Measurements from ENCODE around the gene RFX3. TPM values are rescaled to one million over a fixed set of nuclear protein-coding genes. Genes with fewer than 3 reads are reported as not detected.

RFX3 gene
- total and polyA plus RNA-seq, 2 experiments from 2014 or later: 5.8 to 7.9 TPM

DNA sequence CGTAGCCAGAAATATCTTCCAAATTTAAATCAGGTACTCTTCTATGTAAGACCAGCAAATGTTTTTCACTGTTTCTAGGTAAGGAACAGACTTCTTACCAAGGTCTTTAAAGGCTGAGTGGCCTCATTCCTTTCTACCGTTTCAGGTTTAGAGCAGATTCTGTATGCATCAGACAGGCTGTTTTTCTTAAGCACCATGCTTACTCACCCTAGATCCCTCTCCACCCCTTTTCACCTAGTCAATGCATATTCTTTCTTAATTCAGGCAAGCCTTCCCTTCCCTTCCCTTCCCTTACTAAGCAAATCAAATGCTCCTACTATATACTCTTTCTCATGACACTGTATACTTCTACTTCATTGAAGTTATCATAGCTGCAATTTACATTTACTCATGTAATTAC lies 70.7 kb downstream of the RFX3 start:
- no peak overlapping the region for H3K4me2 ChIP-seq
- no peak overlapping the region for H3K4me3 ChIP-seq
- H2AFZ ChIP-seq: no peak overlapping the region
- no peaks in the 10 kb centered on the region for H3K79me2 ChIP-seq
- no peaks in the 10 kb centered on the region for H3K9me3 ChIP-seq (ENCODE audit: low read depth)
- H3K9me2 ChIP-seq (replicated peaks; ENCODE audit: insufficient read depth): no peaks in the 10 kb centered on the region
- H3K36me3 ChIP-seq (replicated peaks; ENCODE audit: insufficient read depth, low read depth): no peaks in the 10 kb centered on the region
- TF ChIP-seq EZH2phosphoT487 (IDR thresholded peaks at IDR 0.05; ENCODE audit: low read depth, severe bottlenecking, unreplicated experiment): no peak
- TF ChIP-seq EZH2 (IDR thresholded peaks at IDR 0.05; ENCODE audit: borderline replicate concordance): no peak
- TF ChIP-seq, protein P1, sequence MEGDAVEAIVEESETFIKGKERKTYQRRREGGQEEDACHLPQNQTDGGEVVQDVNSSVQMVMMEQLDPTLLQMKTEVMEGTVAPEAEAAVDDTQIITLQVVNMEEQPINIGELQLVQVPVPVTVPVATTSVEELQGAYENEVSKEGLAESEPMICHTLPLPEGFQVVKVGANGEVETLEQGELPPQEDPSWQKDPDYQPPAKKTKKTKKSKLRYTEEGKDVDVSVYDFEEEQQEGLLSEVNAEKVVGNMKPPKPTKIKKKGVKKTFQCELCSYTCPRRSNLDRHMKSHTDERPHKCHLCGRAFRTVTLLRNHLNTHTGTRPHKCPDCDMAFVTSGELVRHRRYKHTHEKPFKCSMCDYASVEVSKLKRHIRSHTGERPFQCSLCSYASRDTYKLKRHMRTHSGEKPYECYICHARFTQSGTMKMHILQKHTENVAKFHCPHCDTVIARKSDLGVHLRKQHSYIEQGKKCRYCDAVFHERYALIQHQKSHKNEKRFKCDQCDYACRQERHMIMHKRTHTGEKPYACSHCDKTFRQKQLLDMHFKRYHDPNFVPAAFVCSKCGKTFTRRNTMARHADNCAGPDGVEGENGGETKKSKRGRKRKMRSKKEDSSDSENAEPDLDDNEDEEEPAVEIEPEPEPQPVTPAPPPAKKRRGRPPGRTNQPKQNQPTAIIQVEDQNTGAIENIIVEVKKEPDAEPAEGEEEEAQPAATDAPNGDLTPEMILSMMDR (IDR thresholded peaks at IDR 0.05; ENCODE audit: poor library complexity): no peak
- no peaks in the 10 kb centered on the region for H3K4me1 ChIP-seq (ENCODE audit: insufficient read depth)
- DNase-seq (ENCODE audit: low spot score): no peak
- 83% methylated on average over 2 of the region's 2 CpGs for WGBS (ENCODE audit: low lambda C conversion rate, missing lambda C conversion rate)
- H3K27me3 ChIP-seq: no peaks in the 10 kb centered on the region
- no peak overlapping the region for H3K27ac ChIP-seq
- H4K20me1 ChIP-seq (ENCODE audit: insufficient read depth, poor library complexity, severe bottlenecking): no peaks in the 10 kb centered on the region

DNA sequence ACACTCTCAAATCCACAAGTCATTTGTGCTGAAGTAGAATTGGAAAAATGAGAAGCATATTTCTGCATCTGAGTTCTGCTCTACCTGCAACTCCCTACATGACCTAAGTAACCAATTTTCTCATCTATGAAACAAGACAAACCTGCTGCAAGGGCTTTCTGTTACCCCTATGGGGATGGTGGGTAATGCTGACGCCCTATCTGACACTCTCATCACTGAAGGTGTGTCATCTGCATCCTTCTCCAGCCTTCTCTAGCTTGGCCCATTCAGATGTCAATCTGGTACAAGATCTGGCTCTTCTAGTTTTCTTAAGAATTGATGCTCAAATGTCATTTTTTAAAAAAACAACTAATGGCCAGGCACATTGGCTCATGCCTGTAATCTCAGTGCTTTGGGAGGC lies 73.8 kb downstream of the RFX3 start:
- DNase-seq (ENCODE audit: low spot score): no peak
- H3K9me3 ChIP-seq (ENCODE audit: low read depth): no peaks in the 10 kb centered on the region
- no peaks in the 10 kb centered on the region for H3K4me1 ChIP-seq (ENCODE audit: insufficient read depth)
- no peak for TF ChIP-seq EZH2 (IDR thresholded peaks at IDR 0.05; ENCODE audit: borderline replicate concordance)
- TF ChIP-seq EZH2phosphoT487 (IDR thresholded peaks at IDR 0.05; ENCODE audit: low read depth, severe bottlenecking, unreplicated experiment): no peak
- TF ChIP-seq, protein P1 (IDR thresholded peaks at IDR 0.05; ENCODE audit: poor library complexity): no peak
- H2AFZ ChIP-seq: no peak overlapping the region
- peaks cover 3% of the 10 kb centered on the region for H3K79me2 ChIP-seq
- H3K4me2 ChIP-seq: no peak overlapping the region
- no peaks in the 10 kb centered on the region for H3K36me3 ChIP-seq (replicated peaks; ENCODE audit: insufficient read depth, low read depth)
- H3K27ac ChIP-seq: no peak overlapping the region
- no peaks in the 10 kb centered on the region for H3K27me3 ChIP-seq
- H4K20me1 ChIP-seq (ENCODE audit: insufficient read depth, poor library complexity, severe bottlenecking): no peaks in the 10 kb centered on the region
- H3K9me2 ChIP-seq (replicated peaks; ENCODE audit: insufficient read depth): no peaks in the 10 kb centered on the region
- 89% methylated on average over 1 of the region's 1 CpG for WGBS (ENCODE audit: low lambda C conversion rate, missing lambda C conversion rate)
- no peak overlapping the region for H3K4me3 ChIP-seq

DNA sequence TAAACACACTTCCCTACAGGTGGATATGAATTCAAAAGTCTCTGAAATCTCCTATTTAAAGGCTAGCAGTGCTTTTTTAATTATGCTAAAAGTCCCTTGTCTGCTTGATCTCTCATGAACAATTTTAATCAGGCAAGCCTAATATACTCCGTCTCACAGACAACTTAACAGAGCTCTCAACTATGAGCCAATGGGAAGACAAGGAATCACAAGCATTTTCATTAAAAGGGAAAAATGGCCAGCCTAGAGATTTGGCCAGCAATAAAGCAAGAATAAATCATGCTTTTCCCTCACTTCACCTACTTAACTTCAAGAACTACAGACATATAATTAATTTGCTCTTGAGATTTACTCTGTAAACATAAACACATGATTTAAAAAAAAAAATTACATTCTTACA lies 78.0 kb downstream of the RFX3 start:
- no peaks in the 10 kb centered on the region for H3K27me3 ChIP-seq
- no peak for DNase-seq (ENCODE audit: low spot score)

More for the DNA sequence above, 78.0 kb downstream of the RFX3 start:
- Histone ChIP-seq H3K9me2 (replicated peaks; ENCODE audit: insufficient read depth) (no peaks in the 10 kb centered on the region), H3K79me2 (peaks cover 3% of the 10 kb centered on the region), H3K4me3 (no peak overlapping the region), H3K9me3 (ENCODE audit: low read depth) (no peaks in the 10 kb centered on the region), H3K27ac (no peak overlapping the region), H2AFZ (no peak overlapping the region), H3K36me3 (replicated peaks; ENCODE audit: insufficient read depth, low read depth) (no peaks in the 10 kb centered on the region), H3K4me1 (ENCODE audit: insufficient read depth) (no peaks in the 10 kb centered on the region), H3K4me2 (no peak overlapping the region), H4K20me1 (ENCODE audit: insufficient read depth, poor library complexity, severe bottlenecking) (no peaks in the 10 kb centered on the region)
- TF ChIP-seq, protein P1 (IDR thresholded peaks at IDR 0.05; ENCODE audit: poor library complexity): no peak
- TF ChIP-seq EZH2 (IDR thresholded peaks at IDR 0.05; ENCODE audit: borderline replicate concordance): no peak
- TF ChIP-seq EZH2phosphoT487 (IDR thresholded peaks at IDR 0.05; ENCODE audit: low read depth, severe bottlenecking, unreplicated experiment): no peak
- WGBS (ENCODE audit: low lambda C conversion rate, missing lambda C conversion rate): 48% methylated on average over 1 of the region's 1 CpG
